GM19193 (cell line): ENCODE measurements around the gene CFAP77.

Source experiments
- POLR2A ChIP-seq: IDR thresholded peaks from 4 replicates; pipeline ENCODE4 v1.6.1; 2011; ENCODE audit not compliant: insufficient read depth, insufficient read length; ENCODE audit errors: extremely low read depth

The CFAP77 gene

GRCh38 chr9:132461281-132461896 is 51.4 kb downstream of the CFAP77 start:
- no peak for TF ChIP-seq POLR2A

DNA sequence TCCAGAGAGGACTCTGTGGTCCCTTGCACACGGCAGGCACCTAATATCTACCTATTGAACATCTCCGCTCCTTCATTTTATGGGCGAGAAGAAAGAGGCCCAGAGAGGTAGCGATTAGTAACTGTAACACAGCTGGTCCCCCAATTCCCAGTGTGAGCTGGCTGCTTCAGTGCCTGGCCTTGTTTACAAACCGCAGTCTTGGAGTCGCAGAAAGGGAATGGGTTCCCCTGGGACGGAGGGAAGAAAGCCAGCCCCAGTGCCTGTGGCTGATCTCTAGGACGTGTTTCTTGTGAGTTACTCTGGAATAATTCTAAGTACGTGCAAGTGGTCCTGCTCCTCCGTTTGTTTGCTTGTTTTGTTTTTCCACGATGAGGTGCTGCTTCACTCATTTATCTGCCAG is 52.0 kb downstream of the CFAP77 start:
- TF ChIP-seq POLR2A, result no peak

GRCh38 chr9:132464547-132464946 is 54.5 kb downstream of the CFAP77 start:
- TF ChIP-seq POLR2A, result no peak

DNA sequence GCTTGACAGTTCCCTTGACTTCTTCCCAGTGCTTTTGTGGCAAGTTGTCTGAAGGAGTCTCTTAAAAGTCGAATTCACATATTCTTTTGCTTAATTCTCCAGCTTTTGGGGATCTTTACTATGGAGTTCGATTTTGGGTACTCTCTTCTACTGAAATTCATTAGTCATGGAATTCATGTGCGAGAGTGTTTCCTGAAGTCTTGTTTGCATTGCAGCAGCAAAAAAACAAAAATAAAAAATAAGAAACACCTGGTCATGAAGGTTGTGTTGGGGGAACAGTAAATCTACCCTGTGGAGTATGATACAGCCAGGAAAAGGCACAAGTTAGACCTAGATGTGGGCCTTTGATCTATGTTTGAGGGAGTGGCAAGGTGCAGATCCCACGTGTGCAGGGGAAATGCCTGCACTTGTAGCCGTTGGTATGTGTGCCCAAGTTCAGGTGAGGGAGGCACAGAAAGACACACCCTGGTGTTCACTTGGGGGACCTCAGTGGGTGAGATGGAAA is 55.2 kb downstream of the CFAP77 start:
- TF ChIP-seq POLR2A, result no peak

DNA sequence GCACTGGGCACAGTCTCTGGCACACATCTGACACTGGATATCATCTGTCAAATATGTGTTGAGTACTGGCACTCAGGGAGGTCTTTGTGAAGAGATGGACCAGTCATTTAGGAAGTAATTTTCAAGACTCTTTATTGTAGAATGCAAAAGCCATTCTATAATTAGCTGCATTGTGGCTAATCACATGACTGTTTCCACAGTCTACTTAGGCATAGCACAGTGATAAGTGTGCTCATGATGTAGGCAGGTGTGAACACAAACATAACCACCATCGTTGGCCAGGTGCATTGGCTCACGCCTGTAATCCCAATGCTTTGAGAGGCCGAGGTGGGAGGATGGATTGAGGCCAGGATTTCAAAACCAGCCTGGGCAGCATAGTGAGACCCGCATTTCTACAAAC is 62.2 kb downstream of the CFAP77 start:
- no peak for TF ChIP-seq POLR2A

GRCh38 chr9:132472599-132472998 is 62.6 kb downstream of the CFAP77 start:
- no peak for TF ChIP-seq POLR2A

- TF ChIP-seq POLR2A, result no peak
These were observed 64.2 kb downstream of the CFAP77 start for GRCh38 chr9:132474253-132474652.

- no peak for TF ChIP-seq POLR2A
These were observed 68.5 kb downstream of the CFAP77 start for GRCh38 chr9:132478353-132479050.

GRCh38 chr9:132479733-132480132 is 69.7 kb downstream of the CFAP77 start:
- no peak for TF ChIP-seq POLR2A

- no peak for TF ChIP-seq POLR2A
These were observed 71.2 kb downstream of the CFAP77 start for GRCh38 chr9:132481053-132481849.

DNA sequence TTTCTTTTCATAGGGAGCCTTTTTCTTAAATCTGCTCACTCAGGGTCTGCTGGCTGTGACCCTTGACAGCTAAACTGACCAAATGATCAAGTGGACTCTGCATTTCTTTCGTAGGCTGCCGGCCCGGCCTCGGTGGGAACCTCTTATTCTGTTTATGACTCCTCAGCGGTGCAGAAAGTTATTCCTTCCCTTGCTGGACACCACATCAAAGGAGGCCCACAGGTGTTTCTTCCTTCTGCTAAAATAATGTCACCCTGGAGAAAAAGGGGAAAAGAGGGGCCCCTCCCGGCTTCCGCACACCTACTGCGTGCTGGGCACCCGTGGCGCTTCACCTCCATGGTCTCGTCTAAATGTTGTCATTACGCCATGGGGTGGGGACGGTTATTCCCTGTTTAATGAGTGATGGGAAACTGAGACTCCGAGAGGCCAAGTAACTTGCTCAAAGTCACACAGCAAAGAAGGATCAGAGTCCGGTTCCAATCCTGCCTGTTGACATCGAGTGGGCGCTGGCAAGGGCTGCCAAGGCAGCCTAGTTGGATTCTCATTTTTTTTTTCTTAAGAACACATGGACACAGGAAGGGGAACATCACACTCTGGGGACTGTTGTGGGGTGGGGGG is 72.3 kb downstream of the CFAP77 start:
- TF ChIP-seq POLR2A, result no peak

GRCh38 chr9:132485393-132485792 is 75.4 kb downstream of the CFAP77 start:
- no peak for TF ChIP-seq POLR2A

GRCh38 chr9:132486706-132487350 is 76.8 kb downstream of the CFAP77 start:
- no peak for TF ChIP-seq POLR2A

- no peak for TF ChIP-seq POLR2A
These were observed 77.4 kb downstream of the CFAP77 start for GRCh38 chr9:132487351-132487791.
